Measurements from ENCODE around the gene CLRN3. TPM values are rescaled to one million over a fixed set of nuclear protein-coding genes. Genes with fewer than 3 reads are reported as not detected.

Gene CLRN3
- total RNA-seq, 1 experiment from 2014 or later, result not detected

GRCh38 chr10:127899766-127900387, 7.1 kb upstream of the CLRN3 start:
- DNase-seq (ENCODE audit: low read depth), result no peak

- no peak for DNase-seq (ENCODE audit: low read depth)
Observed at GRCh38 chr10:127897177-127897576, 4.4 kb upstream of the CLRN3 start.

- DNase-seq (ENCODE audit: low read depth), result no peak
Observed at GRCh38 chr10:127896590-127896989, 3.8 kb upstream of the CLRN3 start.

GRCh38 chr10:127894146-127894545, 1.4 kb upstream of the CLRN3 start:
- DNase-seq (ENCODE audit: low read depth), result no peak

- DNase-seq (ENCODE audit: low read depth), result no peak
Observed at GRCh38 chr10:127890832-127891334, 1.9 kb downstream of the CLRN3 start.

- DNase-seq (ENCODE audit: low read depth), result no peak
Observed at GRCh38 chr10:127890216-127890615, 2.5 kb downstream of the CLRN3 start.

- peak; percentile 29 for DNase-seq (ENCODE audit: low read depth)
Observed at GRCh38 chr10:127889605-127890195, 3.0 kb downstream of the CLRN3 start.

- no peak for DNase-seq (ENCODE audit: low read depth)
Observed at GRCh38 chr10:127888521-127889312, 4.0 kb downstream of the CLRN3 start.

- no peak for DNase-seq (ENCODE audit: low read depth)
Observed at GRCh38 chr10:127887541-127888415, 5.0 kb downstream of the CLRN3 start.

GRCh38 chr10:127886371-127887051, 6.2 kb downstream of the CLRN3 start:
- no peak for DNase-seq (ENCODE audit: low read depth)

- DNase-seq (ENCODE audit: low read depth), result no peak
Observed at GRCh38 chr10:127884501-127884900, 8.2 kb downstream of the CLRN3 start.

- DNase-seq (ENCODE audit: low read depth), result no peak
Observed at GRCh38 chr10:127883516-127883915, 9.2 kb downstream of the CLRN3 start.

- no peak for DNase-seq (ENCODE audit: low read depth)
Observed at GRCh38 chr10:127882801-127883459, 9.8 kb downstream of the CLRN3 start.

- no peak for DNase-seq (ENCODE audit: low read depth)
Observed at GRCh38 chr10:127882391-127882790, 10.3 kb downstream of the CLRN3 start.

GRCh38 chr10:127881262-127881661, 11.5 kb downstream of the CLRN3 start:
- DNase-seq (ENCODE audit: low read depth), result no peak

- DNase-seq (ENCODE audit: low read depth), result no peak
Observed at GRCh38 chr10:127880557-127880956, 12.2 kb downstream of the CLRN3 start.

GRCh38 chr10:127878475-127879055, 14.2 kb downstream of the CLRN3 start:
- DNase-seq (ENCODE audit: low read depth), result no peak

GRCh38 chr10:127877699-127878098, 15.0 kb downstream of the CLRN3 start:
- DNase-seq (ENCODE audit: low read depth), result no peak

- no peak for DNase-seq (ENCODE audit: low read depth)
Observed at GRCh38 chr10:127877116-127877515, 15.6 kb downstream of the CLRN3 start.

- no peak for DNase-seq (ENCODE audit: low read depth)
Observed at GRCh38 chr10:127875916-127876315, 16.8 kb downstream of the CLRN3 start.
